OCI-LY3 (cell line): ENCODE measurements around the gene HSPA8.

ENCODE experiments used
- H2AFZ ChIP-seq: fragments of 200-600, 300-600 bp; shearing (Covaris generic); 2 replicates; pipeline ENCODE4 v1.6.0; 2014; ENCODE audit warnings: antibody characterized with exemption, low read depth, low read length
- H3K27ac ChIP-seq: fragments of 200-600, 300-600 bp; sonication (generic); 2 replicates; pipeline ENCODE4 v1.5.1; 2014; ENCODE audit warnings: mild to moderate bottlenecking, low read length, moderate library complexity, mixed read lengths
- H3K27me3 ChIP-seq: fragments of 200-600, 300-600 bp; sonication (generic); 2 replicates; pipeline ENCODE4 v1.6.1; 2014; ENCODE audit warnings: low read depth, low read length, mixed read lengths
- H3K36me3 ChIP-seq: fragments of 200-600, 300-600 bp; sonication (generic); replicated peaks from 2 replicates; pipeline ENCODE3; 2014; ENCODE audit warnings: low read depth, low read length, mixed read lengths
- H3K4me1 ChIP-seq: fragments of 300-600, 200-600 bp; sonication (generic); 2 replicates; pipeline ENCODE4 v1.6.1; 2014; ENCODE audit warnings: low read length, mixed read lengths
- H3K4me2 ChIP-seq: fragments of 200-600, 300-600 bp; sonication (generic); 2 replicates; pipeline ENCODE4 v1.6.1; 2014; ENCODE audit warnings: low read length, mixed read lengths
- H3K4me3 ChIP-seq: fragments of 300-600, 200-600 bp; sonication (generic); 2 replicates; pipeline ENCODE4 v1.5.1; 2014; ENCODE audit warnings: antibody characterized with exemption, mild to moderate bottlenecking, low read length, moderate library complexity
- H3K79me2 ChIP-seq: fragments of 300-600, 200-600 bp; shearing (Covaris generic); 2 replicates; pipeline ENCODE4 v1.6.1; 2014; ENCODE audit warnings: mild to moderate bottlenecking, low read length, mixed read lengths
- H3K9ac ChIP-seq: fragments of 300-600, 200-600 bp; shearing (Covaris generic); 2 replicates; pipeline ENCODE4 v1.6.0; 2014; ENCODE audit warnings: mild to moderate bottlenecking, low read length, moderate library complexity
- H3K9me3 ChIP-seq: fragments of 200-600, 300-600 bp; shearing (Covaris generic); 2 replicates; pipeline ENCODE4 v1.6.1; 2014; ENCODE audit warnings: low read length, mixed read lengths; ENCODE audit not compliant: insufficient read depth
- H4K20me1 ChIP-seq: fragments of 200-600, 300-600 bp; sonication (generic); 2 replicates; pipeline ENCODE4 v1.6.1; 2016; ENCODE audit warnings: low read length, mixed read lengths; ENCODE audit not compliant: insufficient read depth
- EZH2phosphoT487 ChIP-seq: fragments of 200-600 bp; shearing (Covaris generic); IDR thresholded peaks from 2 replicates; pipeline ENCODE4 v1.6.1; 2018; ENCODE audit warnings: antibody characterized with exemption, mixed run types, low read depth
- TF ChIP-seq, protein P1 (sequence below): fragments of 200-600, 300-600 bp; sonication (generic); IDR thresholded peaks from 2 replicates; pipeline ENCODE4 v1.5.1; 2014; ENCODE audit warnings: antibody characterized with exemption, low read length, low read depth

The HSPA8 gene

DNA sequence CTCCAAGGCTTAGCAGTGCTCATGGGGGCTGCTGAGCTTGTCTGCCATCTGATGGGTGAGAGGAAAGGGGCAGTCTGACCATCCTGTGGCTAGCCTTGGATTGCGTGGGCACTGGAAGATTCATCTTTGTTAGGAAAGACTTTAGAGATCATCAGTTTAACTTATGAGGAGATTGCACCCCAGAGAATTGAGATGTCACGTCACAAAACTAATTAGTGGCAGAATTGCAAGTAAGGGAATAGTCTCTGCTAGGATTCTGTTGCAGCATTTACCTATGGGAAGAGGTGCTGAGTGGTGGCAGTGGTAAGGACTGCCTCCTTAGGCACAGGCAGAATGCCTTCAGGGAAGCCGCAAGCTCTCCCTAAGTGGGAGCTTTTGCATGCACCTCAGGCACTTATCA is 42.8 kb upstream of the HSPA8 start:
- H3K9ac ChIP-seq: no peak overlapping the region
- no peak overlapping the region for H3K27ac ChIP-seq
- peaks cover 18% of the 10 kb centered on the region for H3K27me3 ChIP-seq
- H3K4me1 ChIP-seq: no peaks in the 10 kb centered on the region
- H3K79me2 ChIP-seq: no peaks in the 10 kb centered on the region
- no peaks in the 10 kb centered on the region for H4K20me1 ChIP-seq
- H3K36me3 ChIP-seq: no peaks in the 10 kb centered on the region
- no peak overlapping the region for H3K4me2 ChIP-seq
- no peak overlapping the region for H3K4me3 ChIP-seq
- TF ChIP-seq EZH2phosphoT487: no peak
- TF ChIP-seq, protein P1, sequence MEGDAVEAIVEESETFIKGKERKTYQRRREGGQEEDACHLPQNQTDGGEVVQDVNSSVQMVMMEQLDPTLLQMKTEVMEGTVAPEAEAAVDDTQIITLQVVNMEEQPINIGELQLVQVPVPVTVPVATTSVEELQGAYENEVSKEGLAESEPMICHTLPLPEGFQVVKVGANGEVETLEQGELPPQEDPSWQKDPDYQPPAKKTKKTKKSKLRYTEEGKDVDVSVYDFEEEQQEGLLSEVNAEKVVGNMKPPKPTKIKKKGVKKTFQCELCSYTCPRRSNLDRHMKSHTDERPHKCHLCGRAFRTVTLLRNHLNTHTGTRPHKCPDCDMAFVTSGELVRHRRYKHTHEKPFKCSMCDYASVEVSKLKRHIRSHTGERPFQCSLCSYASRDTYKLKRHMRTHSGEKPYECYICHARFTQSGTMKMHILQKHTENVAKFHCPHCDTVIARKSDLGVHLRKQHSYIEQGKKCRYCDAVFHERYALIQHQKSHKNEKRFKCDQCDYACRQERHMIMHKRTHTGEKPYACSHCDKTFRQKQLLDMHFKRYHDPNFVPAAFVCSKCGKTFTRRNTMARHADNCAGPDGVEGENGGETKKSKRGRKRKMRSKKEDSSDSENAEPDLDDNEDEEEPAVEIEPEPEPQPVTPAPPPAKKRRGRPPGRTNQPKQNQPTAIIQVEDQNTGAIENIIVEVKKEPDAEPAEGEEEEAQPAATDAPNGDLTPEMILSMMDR: no peak
- no peak overlapping the region for H2AFZ ChIP-seq
- no peaks in the 10 kb centered on the region for H3K9me3 ChIP-seq

DNA sequence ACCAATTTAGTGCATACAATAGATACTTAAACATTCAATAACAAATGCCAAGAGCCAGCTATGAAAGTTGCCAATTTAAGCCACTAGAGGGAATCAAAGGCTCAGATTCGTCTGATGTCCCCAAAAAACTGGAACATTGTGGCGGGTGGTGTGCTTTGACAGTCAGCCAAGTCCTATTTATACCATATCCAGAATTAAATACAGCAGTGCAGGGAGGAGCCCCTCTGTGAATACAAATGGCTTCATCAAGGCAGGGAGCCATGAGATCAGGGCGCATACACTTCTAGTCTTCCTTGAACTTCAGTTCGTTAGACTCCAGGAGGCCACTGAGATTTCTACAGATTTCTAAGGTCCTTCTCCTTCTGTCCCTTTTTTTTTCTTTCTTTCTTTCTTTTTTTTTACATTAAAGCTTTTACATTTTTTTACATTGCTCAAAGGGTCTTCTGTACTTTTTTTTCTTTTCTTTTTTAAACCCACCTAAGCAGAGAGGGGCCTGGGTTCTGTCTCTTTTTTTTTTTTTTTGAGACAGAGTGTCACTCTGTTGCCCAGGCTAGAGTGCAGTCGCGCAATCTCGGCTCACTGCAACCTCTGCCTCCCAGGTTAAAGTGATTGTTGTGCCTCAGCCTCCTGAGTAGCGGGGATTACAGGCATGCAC is 41.5 kb upstream of the HSPA8 start:
- Histone ChIP-seq H3K4me3 (no peak overlapping the region), H3K79me2 (no peaks in the 10 kb centered on the region), H3K27me3 (peaks cover 13% of the 10 kb centered on the region), H3K9ac (no peak overlapping the region), H3K4me2 (peak overlapping the region; percentile 24; the same call in 1 of the 2 replicates), H3K36me3 (no peaks in the 10 kb centered on the region), H4K20me1 (no peaks in the 10 kb centered on the region), H3K4me1 (no peaks in the 10 kb centered on the region), H2AFZ (no peak overlapping the region), H3K9me3 (no peaks in the 10 kb centered on the region), H3K27ac (no peak overlapping the region)
- TF ChIP-seq, protein P1: peak; percentile 70
- TF ChIP-seq EZH2phosphoT487: no peak

DNA sequence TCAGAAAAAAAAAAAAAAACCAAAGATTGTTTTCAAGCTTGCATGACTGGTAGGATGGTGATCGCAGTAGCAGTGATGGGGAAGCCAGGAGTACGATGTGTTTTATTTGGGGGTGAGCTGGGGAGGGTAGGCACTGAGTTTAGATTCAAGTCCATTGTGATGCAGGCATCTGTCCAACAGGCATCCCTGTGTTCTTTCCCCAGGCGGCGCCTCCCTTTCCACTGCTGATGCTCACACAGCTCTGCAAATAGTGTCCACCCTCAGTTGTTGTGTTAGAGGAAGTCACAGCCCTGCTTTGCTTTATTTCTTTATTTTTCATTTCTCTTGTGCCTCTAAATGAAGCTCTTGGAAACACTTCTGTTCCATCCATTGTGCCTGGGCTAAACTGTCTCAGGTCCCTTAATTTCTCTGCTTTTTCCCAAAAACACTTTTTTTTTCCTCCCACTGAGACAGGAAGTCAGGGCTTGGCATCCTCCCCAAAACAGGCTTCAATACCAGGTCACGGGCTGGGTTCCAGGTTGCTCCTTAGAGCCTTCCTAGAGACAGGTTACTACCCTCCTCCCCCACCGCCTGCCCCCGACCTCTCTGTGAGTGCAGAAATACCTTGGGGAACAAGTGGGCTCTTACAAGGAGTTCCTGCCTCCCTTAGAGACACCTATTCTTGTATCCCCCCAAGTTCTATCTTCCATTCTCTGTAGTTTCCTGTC is 38.6 kb upstream of the HSPA8 start:
- Histone ChIP-seq H2AFZ (no peak overlapping the region), H3K9me3 (no peaks in the 10 kb centered on the region), H3K4me2 (no peak overlapping the region), H3K4me1 (no peaks in the 10 kb centered on the region), H3K9ac (no peak overlapping the region), H3K4me3 (no peak overlapping the region), H3K36me3 (no peaks in the 10 kb centered on the region), H3K79me2 (no peaks in the 10 kb centered on the region), H3K27me3 (peaks cover 13% of the 10 kb centered on the region; the same call in 1 of the 2 replicates), H4K20me1 (no peaks in the 10 kb centered on the region), H3K27ac (no peak overlapping the region)
- TF ChIP-seq, protein P1: no peak
- no peak for TF ChIP-seq EZH2phosphoT487

DNA sequence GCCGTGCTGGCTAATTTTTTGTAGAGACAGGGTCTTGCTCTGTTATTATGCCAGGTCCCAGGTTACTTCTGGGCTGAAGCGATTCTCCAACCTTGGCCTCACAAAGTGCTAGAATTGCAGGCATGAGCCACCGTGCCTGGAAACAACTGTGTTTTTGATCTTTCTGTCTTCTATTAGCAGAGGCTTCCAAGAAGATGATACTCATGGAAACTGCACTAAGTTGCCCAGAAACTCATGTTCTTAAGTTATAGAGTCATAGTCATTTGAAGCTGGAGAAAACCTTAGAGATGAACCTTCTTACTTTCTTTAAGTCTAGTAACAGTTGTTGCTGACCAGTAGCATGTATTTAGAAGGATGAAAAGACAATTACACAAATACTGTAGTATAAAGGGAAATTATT is 37.1 kb upstream of the HSPA8 start:
- Histone ChIP-seq H2AFZ (no peak overlapping the region), H3K27ac (no peak overlapping the region), H3K4me2 (no peak overlapping the region), H3K79me2 (no peaks in the 10 kb centered on the region), H3K27me3 (peaks cover 13% of the 10 kb centered on the region; the same call in 1 of the 2 replicates), H3K36me3 (no peaks in the 10 kb centered on the region), H4K20me1 (no peaks in the 10 kb centered on the region), H3K9me3 (no peaks in the 10 kb centered on the region), H3K9ac (no peak overlapping the region), H3K4me3 (no peak overlapping the region), H3K4me1 (no peaks in the 10 kb centered on the region)
- TF ChIP-seq, protein P1: no peak
- TF ChIP-seq EZH2phosphoT487: no peak
